HEK293T (cell line): ENCODE results near the gene SRP54.
"Not testable (repeated sequence)": the region's sequence is repeated elsewhere in the genome, so short reads cannot be mapped to it uniquely, and the experiment has no call there.

ENCODE experiments used
- ARNT ChIP-seq: fragments of 450-650 bp; IDR thresholded peaks from 2 replicates; pipeline ENCODE4 v1.6.1; 2017; ENCODE audit warnings: mild to moderate bottlenecking
- BHLHE40 ChIP-seq: fragments of 450-650 bp; IDR thresholded peaks from 2 replicates; pipeline ENCODE4 v1.6.1; 2016; ENCODE audit warnings: mild to moderate bottlenecking, moderate library complexity, borderline replicate concordance
- ELF4 ChIP-seq: fragments of 450-650 bp; IDR thresholded peaks from 2 replicates; pipeline ENCODE4 v1.6.1; 2017; ENCODE audit warnings: antibody characterized with exemption
- FOXK2 ChIP-seq: fragments of 450-650 bp; IDR thresholded peaks from 2 replicates; pipeline ENCODE4 v1.6.1; 2016; ENCODE audit warnings: mild to moderate bottlenecking
- FOXM1 ChIP-seq: fragments of 450-650 bp; IDR thresholded peaks from 2 replicates; pipeline ENCODE4 v1.6.1; 2017; ENCODE audit warnings: mild to moderate bottlenecking, borderline replicate concordance
- L3MBTL2 ChIP-seq: fragments of 450-650 bp; conservative IDR thresholded peaks from 2 replicates; pipeline ENCODE4 v1.6.1; 2016; ENCODE audit warnings: mild to moderate bottlenecking
- NFRKB ChIP-seq: fragments of 450-650 bp; IDR thresholded peaks from 2 replicates; pipeline ENCODE4 v1.6.1; 2016; ENCODE audit warnings: mild to moderate bottlenecking, moderate library complexity
- SP1 ChIP-seq: fragments of 450-650 bp; IDR thresholded peaks from 2 replicates; pipeline ENCODE4 v1.6.1; 2017
- ZNF384 ChIP-seq: fragments of 450-650 bp; IDR thresholded peaks from 2 replicates; pipeline ENCODE4 v1.6.1; 2016

- TF ChIP-seq ZNF384, NFRKB, L3MBTL2, BHLHE40, FOXK2, SP1, FOXM1, ELF4, ARNT: not testable (repeated sequence)
Observed at GRCh38 chr14:35034944-35035554, 52.3 kb downstream of the SRP54 start.
